Esophagus muscularis mucosa (tissue), 4 donors: Measurements from ENCODE around the gene LMF2.

Experiments used
- EP300 ChIP-seq: sonication (generic); formaldehyde crosslinking; IDR thresholded peaks from one replicate; pipeline ENCODE4 v1.6.1; 2017; ENCODE audit warnings: antibody characterized with exemption
- POLR2A ChIP-seq: fragments of 450-650 bp; IDR thresholded peaks from one replicate; pipeline ENCODE4 v1.6.1; 2017; ENCODE audit warnings: antibody characterized with exemption, moderate library complexity, mild to moderate bottlenecking, low read depth
- POLR2AphosphoS5 ChIP-seq, 2 donors: sonication (generic); formaldehyde crosslinking; IDR thresholded peaks; one replicate each; pipeline ENCODE4 v1.6.1; 2017; ENCODE audit warnings: antibody characterized with exemption in 2 of 2
- TF ChIP-seq, protein P1 (sequence below), 3 experiments: fragments of 200-600 bp in 2 of 3; fragments of 450-650 bp in 1 of 3; sonication (generic) in 2 of 3; IDR thresholded peaks; one replicate each; pipeline ENCODE4 v1.5.1; 2017 to 2019; ENCODE audit warnings: antibody characterized with exemption in 3 of 3, mild to moderate bottlenecking in 2 of 3, moderate library complexity in 1 of 3

DNA sequence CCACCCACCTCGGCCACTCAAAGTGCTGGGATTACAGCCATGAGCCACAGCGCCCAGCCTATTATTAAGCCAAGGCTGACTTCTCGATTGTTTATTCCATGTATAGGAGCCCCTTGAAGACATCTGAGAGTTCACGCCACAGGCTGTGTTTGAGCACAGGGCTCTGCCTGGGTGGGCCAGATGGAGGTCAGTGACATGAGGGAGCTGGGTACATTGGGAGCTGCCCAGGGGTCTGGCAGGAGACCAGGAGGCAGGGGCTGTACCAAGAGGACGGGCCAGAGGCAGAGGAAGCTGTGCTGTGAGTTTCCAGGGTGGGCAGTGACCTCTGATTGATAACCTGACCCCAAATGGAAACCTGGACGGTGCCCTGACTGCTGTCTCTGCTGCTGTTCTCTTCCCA is 5.4 kb downstream of the LMF2 start:
- TF ChIP-seq, protein P1, sequence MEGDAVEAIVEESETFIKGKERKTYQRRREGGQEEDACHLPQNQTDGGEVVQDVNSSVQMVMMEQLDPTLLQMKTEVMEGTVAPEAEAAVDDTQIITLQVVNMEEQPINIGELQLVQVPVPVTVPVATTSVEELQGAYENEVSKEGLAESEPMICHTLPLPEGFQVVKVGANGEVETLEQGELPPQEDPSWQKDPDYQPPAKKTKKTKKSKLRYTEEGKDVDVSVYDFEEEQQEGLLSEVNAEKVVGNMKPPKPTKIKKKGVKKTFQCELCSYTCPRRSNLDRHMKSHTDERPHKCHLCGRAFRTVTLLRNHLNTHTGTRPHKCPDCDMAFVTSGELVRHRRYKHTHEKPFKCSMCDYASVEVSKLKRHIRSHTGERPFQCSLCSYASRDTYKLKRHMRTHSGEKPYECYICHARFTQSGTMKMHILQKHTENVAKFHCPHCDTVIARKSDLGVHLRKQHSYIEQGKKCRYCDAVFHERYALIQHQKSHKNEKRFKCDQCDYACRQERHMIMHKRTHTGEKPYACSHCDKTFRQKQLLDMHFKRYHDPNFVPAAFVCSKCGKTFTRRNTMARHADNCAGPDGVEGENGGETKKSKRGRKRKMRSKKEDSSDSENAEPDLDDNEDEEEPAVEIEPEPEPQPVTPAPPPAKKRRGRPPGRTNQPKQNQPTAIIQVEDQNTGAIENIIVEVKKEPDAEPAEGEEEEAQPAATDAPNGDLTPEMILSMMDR (IDR thresholded peaks at IDR 0.05), result no peak
- TF ChIP-seq POLR2A, result no peak
- no peak for TF ChIP-seq POLR2AphosphoS5 (IDR thresholded peaks at IDR 0.05)
- no peak for TF ChIP-seq EP300
